HG03196 (cell line): ENCODE results near the gene EVX2.

Experiments used
- ATAC-seq: cut with Tn5 transposase; IDR thresholded peaks from one replicate; pipeline ENCODE4 v1.9.1; 2021; ENCODE audit not compliant: unreplicated experiment

The EVX2 gene

DNA sequence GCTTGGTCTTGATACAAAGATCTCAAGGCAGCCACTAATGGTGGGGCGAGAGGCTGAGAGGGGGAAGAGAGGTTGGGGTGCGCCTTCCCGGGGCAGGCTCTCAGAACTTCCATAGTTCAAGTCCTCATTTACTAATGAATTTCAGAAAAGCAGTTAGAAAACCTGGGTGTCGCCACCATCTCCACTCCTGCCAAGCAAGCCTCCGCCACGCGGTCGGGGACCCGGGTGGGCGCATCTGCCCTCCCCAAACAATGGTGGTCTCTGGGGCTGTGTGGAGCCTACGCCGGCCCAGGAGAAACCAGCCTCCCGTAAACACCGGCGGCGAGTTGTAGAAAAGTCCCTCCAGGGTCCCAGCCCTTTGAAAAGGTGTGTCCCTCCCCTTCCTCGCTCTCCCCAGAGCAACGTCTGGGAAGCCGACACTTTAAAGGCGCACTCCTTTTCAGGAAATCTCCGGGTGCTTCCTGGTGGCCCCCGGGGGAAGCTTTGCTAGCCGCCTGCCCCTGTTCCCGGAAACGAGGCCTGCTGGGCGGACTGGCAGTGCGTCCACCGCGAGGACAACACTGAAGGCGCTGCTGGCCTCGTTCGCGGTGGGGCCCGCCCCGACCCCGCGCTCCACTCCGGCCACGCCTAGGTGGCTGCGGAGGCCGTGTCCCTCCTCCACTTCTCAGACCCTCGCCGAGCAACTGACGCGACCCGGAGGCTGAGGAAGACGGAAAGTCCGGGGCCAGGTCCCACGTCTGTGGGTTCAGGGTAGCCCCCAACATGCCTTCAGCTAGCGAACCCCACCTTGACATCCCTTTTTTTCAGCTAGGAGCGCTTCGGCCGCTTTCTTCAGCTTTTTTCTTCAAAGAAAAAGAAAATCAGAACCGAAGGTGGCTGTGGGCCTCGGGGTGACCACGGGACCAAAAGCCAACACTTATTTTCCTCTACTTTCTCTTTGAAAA is 16.8 kb downstream of the EVX2 start:
- ATAC-seq: no peak

DNA sequence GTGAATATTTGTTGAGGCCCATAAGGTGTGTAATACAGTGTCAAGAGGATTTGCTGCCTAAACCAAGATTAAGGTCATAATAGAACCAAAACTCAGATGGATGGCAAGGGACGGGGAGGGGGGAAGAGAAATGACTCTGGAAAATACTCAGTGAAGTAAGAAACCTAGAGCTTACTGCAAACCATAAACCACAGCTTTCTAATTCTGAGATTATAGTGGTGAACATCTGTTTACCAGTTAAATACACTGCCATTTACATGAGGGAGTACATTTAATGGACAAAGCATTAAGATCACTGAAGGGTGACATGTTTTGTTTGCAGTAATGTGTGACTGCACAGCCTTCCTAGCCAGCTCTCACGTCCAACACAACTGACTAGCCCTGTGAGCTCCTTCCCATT is 19.8 kb downstream of the EVX2 start:
- ATAC-seq: no peak

GRCh38 chr2:176056406-176056805 is 27.4 kb downstream of the EVX2 start:
- no peak for ATAC-seq

- ATAC-seq: no peak
Measured at GRCh38 chr2:176039375-176039774, 44.4 kb downstream of the EVX2 start.

GRCh38 chr2:176038694-176039093 is 45.1 kb downstream of the EVX2 start:
- ATAC-seq: no peak

DNA sequence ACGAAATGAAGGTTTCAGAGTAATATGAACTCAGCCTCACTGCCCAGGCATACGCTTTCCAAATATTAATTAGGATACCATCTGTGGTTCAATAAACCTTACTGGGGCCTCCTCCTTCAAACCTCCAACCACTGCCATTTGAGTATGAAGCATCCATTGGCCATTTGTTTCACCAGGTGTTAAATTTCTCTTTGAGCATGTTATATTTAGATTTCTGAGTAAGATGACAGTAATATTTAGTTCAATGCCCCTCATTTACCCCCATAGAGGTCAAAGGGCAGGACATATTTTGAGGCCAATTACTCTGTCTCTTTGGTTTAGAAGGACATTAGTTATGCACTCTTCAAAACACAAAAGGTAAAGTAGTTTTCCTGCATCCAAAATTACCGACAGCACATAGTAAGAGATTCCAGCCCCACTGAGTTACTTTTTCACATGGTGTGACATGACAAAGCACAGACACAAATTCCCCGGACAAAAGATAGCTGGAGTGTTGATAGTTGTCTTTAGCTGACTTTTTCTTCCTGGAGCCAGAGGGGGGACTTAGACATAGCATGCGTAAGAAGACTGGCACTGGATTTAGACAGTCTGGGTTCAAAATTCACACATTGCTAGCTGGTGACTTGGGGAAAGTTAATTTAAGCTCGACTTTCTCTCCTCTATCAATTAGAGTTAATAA is 48.6 kb downstream of the EVX2 start:
- ATAC-seq: no peak

GRCh38 chr2:176027806-176028205 is 56.0 kb downstream of the EVX2 start:
- no peak for ATAC-seq
